GM12891 (cell line): ENCODE results near the gene KCNJ10.

Experiments used
- PAX5 ChIP-seq: IDR thresholded peaks from 2 replicates; pipeline ENCODE4 v1.6.1; 2011; ENCODE audit warnings: low read length, moderate library complexity, mild to moderate bottlenecking; ENCODE audit not compliant: insufficient read depth, severe bottlenecking
- POLR2A ChIP-seq: IDR thresholded peaks from 2 replicates; pipeline ENCODE4 v1.6.1; 2011; ENCODE audit warnings: low read depth, low read length, control low read depth
- POLR2AphosphoS5 ChIP-seq: IDR thresholded peaks from 2 replicates; pipeline ENCODE4 v1.6.1; 2011; ENCODE audit warnings: low read depth, low read length, control low read depth
- TAF1 ChIP-seq: IDR thresholded peaks from 2 replicates; pipeline ENCODE4 v1.6.1; 2011; ENCODE audit warnings: low read depth, low read length, control low read depth

- TF ChIP-seq POLR2AphosphoS5, result no peak
- no peak for TF ChIP-seq POLR2A
- no peak for TF ChIP-seq TAF1
- TF ChIP-seq PAX5, result no peak
Measured at GRCh38 chr1:160006312-160006940, 63.5 kb downstream of the KCNJ10 start.
